ENCODE data around the gene C1orf21.
"Not testable (repeated sequence)": the region's sequence is repeated elsewhere in the genome, so short reads cannot be mapped to it uniquely, and the experiment has no call there.

C1orf21 gene

GRCh38 chr1:184386312-184387068 lies at the start of gene C1orf21:
Gene C1orf21, plus strand, starts transcription at chr1:184387029. Its CDS starts 90,481 bp downstream, at chr1:184477510.
- peak; percentile 23 to 45 for DNase-seq

- not testable (repeated sequence) for DNase-seq
These were observed 49.0 kb upstream of the C1orf21 start for GRCh38 chr1:184337865-184338264.

GRCh38 chr1:184340984-184341383 lies 45.8 kb upstream of the C1orf21 start:
- DNase-seq, result no peak

GRCh38 chr1:184350573-184350972 lies 36.3 kb upstream of the C1orf21 start:
- no peak for DNase-seq

- DNase-seq, result no peak
These were observed 35.3 kb upstream of the C1orf21 start for GRCh38 chr1:184351416-184351975.

GRCh38 chr1:184352776-184353175 lies 34.1 kb upstream of the C1orf21 start:
- DNase-seq, result no peak

- no peak for DNase-seq
These were observed 32.1 kb upstream of the C1orf21 start for GRCh38 chr1:184354719-184355118.

- no peak for DNase-seq
These were observed 29.9 kb upstream of the C1orf21 start for GRCh38 chr1:184356891-184357290.

GRCh38 chr1:184358256-184358655 lies 28.6 kb upstream of the C1orf21 start:
- DNase-seq, result no peak

- DNase-seq, result no peak
These were observed 26.9 kb upstream of the C1orf21 start for GRCh38 chr1:184359909-184360308.

- DNase-seq, result no peak
These were observed 24.0 kb upstream of the C1orf21 start for GRCh38 chr1:184362876-184363275.

- no peak for DNase-seq
These were observed 21.1 kb upstream of the C1orf21 start for GRCh38 chr1:184365699-184366098.

GRCh38 chr1:184366997-184367396 lies 19.8 kb upstream of the C1orf21 start:
- DNase-seq, result no peak

GRCh38 chr1:184367427-184368038 lies 19.3 kb upstream of the C1orf21 start:
- DNase-seq, result no peak

GRCh38 chr1:184368354-184368753 lies 18.5 kb upstream of the C1orf21 start:
- DNase-seq, result no peak

GRCh38 chr1:184370850-184371249 lies 16.0 kb upstream of the C1orf21 start:
- no peak for DNase-seq

GRCh38 chr1:184373155-184373554 lies 13.7 kb upstream of the C1orf21 start:
- DNase-seq, result no peak

- DNase-seq, result no peak
These were observed 10.5 kb upstream of the C1orf21 start for GRCh38 chr1:184376369-184376768.

- DNase-seq, result no peak
These were observed 7.6 kb upstream of the C1orf21 start for GRCh38 chr1:184379111-184379752.

- no peak for DNase-seq
These were observed 6.4 kb upstream of the C1orf21 start for GRCh38 chr1:184380468-184380867.

- DNase-seq, result no peak
These were observed 3.0 kb upstream of the C1orf21 start for GRCh38 chr1:184383772-184384323.

GRCh38 chr1:184385865-184386311 lies 941 bp upstream of the C1orf21 start:
- no peak for DNase-seq

GRCh38 chr1:184387069-184387475 lies 243 bp downstream of the C1orf21 start:
- DNase-seq, result no peak
